ENCODE results near the gene EBNA1BP2. TPM values are rescaled to one million over a fixed set of nuclear protein-coding genes. Genes with fewer than 3 reads are reported as not detected.
"Not testable (repeated sequence)": the region's sequence is repeated elsewhere in the genome, so short reads cannot be mapped to it uniquely, and the experiment has no call there.

Gene EBNA1BP2
- total and polyA plus RNA-seq, 2 donors (not counting 1 experiment from before 2014, with no cell fraction given): 10.1 to 27.4 TPM

GRCh38 chr1:43123031-43123430, 49.1 kb downstream of the EBNA1BP2 start:
- H3K4me3 ChIP-seq (ENCODE audit: control extremely low read depth in 1 of 5, extremely low read depth in 1 of 5, insufficient read depth in 1 of 5, low read depth in 2 of 5, low read length in 4 of 5): no peak overlapping the region
- TF ChIP-seq CTCF (IDR thresholded peaks at IDR 0.05) (no peak), EZH2 (IDR thresholded peaks at IDR 0.05; ENCODE audit: borderline replicate concordance, insufficient read depth, low read depth, low read length, poor library complexity, severe bottlenecking) (no peak)
- ATAC-seq (ENCODE audit: low read depth) (no peak), DNase-seq (no peak)
- no peak overlapping the region for H2AFZ ChIP-seq (ENCODE audit: insufficient read depth, low read depth, low read length, poor library complexity, severe bottlenecking)
- Mint-ChIP-seq H3K27ac (no peak overlapping the region), H3K27me3 (peaks cover 32% of the 10 kb centered on the region), H3K9me3 (ENCODE audit: insufficient read depth) (no peaks in the 10 kb centered on the region), H3K4me1 (no peaks in the 10 kb centered on the region), H3K4me3 (no peak overlapping the region)
- H3K79me2 ChIP-seq (ENCODE audit: control insufficient read depth, insufficient read depth, low read length): no peaks in the 10 kb centered on the region
- no peaks in the 10 kb centered on the region for H3K36me3 ChIP-seq (replicated peaks in 1 of 2; ENCODE audit: control extremely low read depth in 1 of 2, control insufficient read depth in 1 of 2, extremely low read depth in 1 of 2, insufficient read depth in 2 of 2, low read length in 1 of 2)
- no peak overlapping the region for H3K4me2 ChIP-seq (replicated peaks; ENCODE audit: low read depth, low read length, poor library complexity, severe bottlenecking)
- ChIA-PET POLR2A (no interaction called here), CTCF (no interaction called here)
- H3K27me3 ChIP-seq (replicated peaks in 1 of 4; ENCODE audit: control extremely low read depth in 1 of 4, control insufficient read depth in 3 of 4, insufficient read depth in 4 of 4, low read length in 3 of 4): peaks cover 0 to 4% (median 1%) of the 10 kb centered on the region in 4 experiments
- H4K20me1 ChIP-seq (ENCODE audit: control insufficient read depth, insufficient read depth, low read length, poor library complexity, severe bottlenecking): no peaks in the 10 kb centered on the region
- intact Hi-C loops (cut with micrococcal nuclease): no loop called here
- 80% methylated on average over 1 of the region's 1 CpG for WGBS (ENCODE audit: insufficient coverage)
- no peaks in the 10 kb centered on the region for H3K4me1 ChIP-seq (ENCODE audit: control insufficient read depth in 2 of 2, insufficient read depth in 2 of 2, low read length in 2 of 2)
- peaks cover 0 to 1% (median 0%) of the 10 kb centered on the region in 3 donors for H3K9me3 ChIP-seq (ENCODE audit: control extremely low read depth in 1 of 3, control insufficient read depth in 2 of 3, insufficient read depth in 1 of 3, low read length in 2 of 3)
- H3K27ac ChIP-seq (ENCODE audit: low read length in 2 of 2): no peak overlapping the region
- no peak overlapping the region for H3K9ac ChIP-seq (ENCODE audit: low read length)

GRCh38 chr1:43121256-43121900, 50.7 kb downstream of the EBNA1BP2 start:
- no peak overlapping the region for H3K27ac ChIP-seq (ENCODE audit: low read length in 2 of 2)
- peaks cover 0 to 1% (median 0%) of the 10 kb centered on the region in 3 donors for H3K9me3 ChIP-seq (ENCODE audit: control extremely low read depth in 1 of 3, control insufficient read depth in 2 of 3, insufficient read depth in 1 of 3, low read length in 2 of 3)
- no peaks in the 10 kb centered on the region for H3K4me1 Mint-ChIP-seq
- H3K79me2 ChIP-seq (ENCODE audit: control insufficient read depth, insufficient read depth, low read length): no peaks in the 10 kb centered on the region
- H3K27me3 Mint-ChIP-seq: peaks cover 21% of the 10 kb centered on the region
- no peak for ATAC-seq (ENCODE audit: low read depth)
- H3K27me3 ChIP-seq (replicated peaks in 1 of 4; ENCODE audit: control extremely low read depth in 1 of 4, control insufficient read depth in 3 of 4, insufficient read depth in 4 of 4, low read length in 3 of 4): peaks cover 0 to 2% (median 0%) of the 10 kb centered on the region in 4 experiments
- no peak overlapping the region for H3K9ac ChIP-seq (ENCODE audit: low read length)
- no peaks in the 10 kb centered on the region for H4K20me1 ChIP-seq (ENCODE audit: control insufficient read depth, insufficient read depth, low read length, poor library complexity, severe bottlenecking)
- DNase-seq: no peak
- POLR2A ChIA-PET: no interaction called here
- 94% methylated on average over 6 of the region's 8 CpGs for WGBS (ENCODE audit: insufficient coverage)
- intact Hi-C loops (cut with micrococcal nuclease): no loop called here
- no peaks in the 10 kb centered on the region for H3K4me1 ChIP-seq (ENCODE audit: control insufficient read depth in 2 of 2, insufficient read depth in 2 of 2, low read length in 2 of 2)
- no peak overlapping the region for H2AFZ ChIP-seq (ENCODE audit: insufficient read depth, low read depth, low read length, poor library complexity, severe bottlenecking)
- CTCF ChIA-PET: interaction anchor here (0.7 kb wide), 1 partner anchor 244 kb away, joined by 5 read pairs; no protein-coding TSS in a partner anchor
- TF ChIP-seq CTCF (IDR thresholded peaks at IDR 0.05) (no peak), EZH2 (IDR thresholded peaks at IDR 0.05; ENCODE audit: borderline replicate concordance, insufficient read depth, low read depth, low read length, poor library complexity, severe bottlenecking) (no peak)
- H3K4me3 Mint-ChIP-seq: no peak overlapping the region
- H3K4me2 ChIP-seq (replicated peaks; ENCODE audit: low read depth, low read length, poor library complexity, severe bottlenecking): no peak overlapping the region
- no peak overlapping the region for H3K4me3 ChIP-seq (ENCODE audit: control extremely low read depth in 1 of 5, extremely low read depth in 1 of 5, insufficient read depth in 1 of 5, low read depth in 2 of 5, low read length in 4 of 5)
- H3K27ac Mint-ChIP-seq: no peak overlapping the region
- no peaks in the 10 kb centered on the region for H3K36me3 ChIP-seq (replicated peaks in 1 of 2; ENCODE audit: control extremely low read depth in 1 of 2, control insufficient read depth in 1 of 2, extremely low read depth in 1 of 2, insufficient read depth in 2 of 2, low read length in 1 of 2)
- H3K9me3 Mint-ChIP-seq (ENCODE audit: insufficient read depth): no peaks in the 10 kb centered on the region

- H3K9me3 ChIP-seq (ENCODE audit: control extremely low read depth in 1 of 3, control insufficient read depth in 2 of 3, insufficient read depth in 1 of 3, low read length in 2 of 3); H3K36me3 ChIP-seq (replicated peaks in 1 of 2; ENCODE audit: control extremely low read depth in 1 of 2, control insufficient read depth in 1 of 2, extremely low read depth in 1 of 2, insufficient read depth in 2 of 2, low read length in 1 of 2); H3K4me3 Mint-ChIP-seq; H3K27ac ChIP-seq (ENCODE audit: low read length in 2 of 2); H3K9ac ChIP-seq (ENCODE audit: low read length); ATAC-seq (ENCODE audit: low read depth); POLR2A ChIA-PET; CTCF ChIA-PET; H3K9me3 Mint-ChIP-seq (ENCODE audit: insufficient read depth); H3K27ac Mint-ChIP-seq; H3K4me2 ChIP-seq (replicated peaks; ENCODE audit: low read depth, low read length, poor library complexity, severe bottlenecking); intact Hi-C loops (cut with micrococcal nuclease); H3K4me1 Mint-ChIP-seq; H3K27me3 ChIP-seq (replicated peaks in 1 of 4; ENCODE audit: control extremely low read depth in 1 of 4, control insufficient read depth in 3 of 4, insufficient read depth in 4 of 4, low read length in 3 of 4); H3K79me2 ChIP-seq (ENCODE audit: control insufficient read depth, insufficient read depth, low read length); H3K4me1 ChIP-seq (ENCODE audit: control insufficient read depth in 2 of 2, insufficient read depth in 2 of 2, low read length in 2 of 2); H3K4me3 ChIP-seq (ENCODE audit: control extremely low read depth in 1 of 5, extremely low read depth in 1 of 5, insufficient read depth in 1 of 5, low read depth in 2 of 5, low read length in 4 of 5); H4K20me1 ChIP-seq (ENCODE audit: control insufficient read depth, insufficient read depth, low read length, poor library complexity, severe bottlenecking); DNase-seq; H2AFZ ChIP-seq (ENCODE audit: insufficient read depth, low read depth, low read length, poor library complexity, severe bottlenecking): not testable (repeated sequence)
- WGBS (ENCODE audit: insufficient coverage): 100% methylated on average over 6 of the region's 35 CpGs
- H3K27me3 Mint-ChIP-seq: peaks cover 21% of the 10 kb centered on the region
Measured at GRCh38 chr1:43119928-43120586, 52.0 kb downstream of the EBNA1BP2 start.

Measured in B cell (primary cell).